ENCODE data around the gene AK2. TPM values are rescaled to one million over a fixed set of nuclear protein-coding genes. Genes with fewer than 3 reads are reported as not detected.

The AK2 gene
- total RNA-seq, 4 donors from 2014 or later = 273 to 366 (median 293) TPM

- peaks cover 0 to 18% (median 0%) of the 10 kb centered on the region in 4 donors for H3K4me1 ChIP-seq
- DNase-seq = no peak
- H3K36me3 ChIP-seq = no peaks in the 10 kb centered on the region
- no peaks in the 10 kb centered on the region for H3K9me3 ChIP-seq
- TF ChIP-seq, protein P1, sequence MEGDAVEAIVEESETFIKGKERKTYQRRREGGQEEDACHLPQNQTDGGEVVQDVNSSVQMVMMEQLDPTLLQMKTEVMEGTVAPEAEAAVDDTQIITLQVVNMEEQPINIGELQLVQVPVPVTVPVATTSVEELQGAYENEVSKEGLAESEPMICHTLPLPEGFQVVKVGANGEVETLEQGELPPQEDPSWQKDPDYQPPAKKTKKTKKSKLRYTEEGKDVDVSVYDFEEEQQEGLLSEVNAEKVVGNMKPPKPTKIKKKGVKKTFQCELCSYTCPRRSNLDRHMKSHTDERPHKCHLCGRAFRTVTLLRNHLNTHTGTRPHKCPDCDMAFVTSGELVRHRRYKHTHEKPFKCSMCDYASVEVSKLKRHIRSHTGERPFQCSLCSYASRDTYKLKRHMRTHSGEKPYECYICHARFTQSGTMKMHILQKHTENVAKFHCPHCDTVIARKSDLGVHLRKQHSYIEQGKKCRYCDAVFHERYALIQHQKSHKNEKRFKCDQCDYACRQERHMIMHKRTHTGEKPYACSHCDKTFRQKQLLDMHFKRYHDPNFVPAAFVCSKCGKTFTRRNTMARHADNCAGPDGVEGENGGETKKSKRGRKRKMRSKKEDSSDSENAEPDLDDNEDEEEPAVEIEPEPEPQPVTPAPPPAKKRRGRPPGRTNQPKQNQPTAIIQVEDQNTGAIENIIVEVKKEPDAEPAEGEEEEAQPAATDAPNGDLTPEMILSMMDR (IDR thresholded peaks at IDR 0.05) = no peak
- TF ChIP-seq POLR2A (IDR thresholded peaks at IDR 0.05) = no peak
- no peak overlapping the region for H3K27ac ChIP-seq
- H3K4me3 ChIP-seq = no peak overlapping the region
- no peaks in the 10 kb centered on the region for H3K27me3 ChIP-seq
Measured at GRCh38 chr1:33042831-33043230, 6.1 kb upstream of the AK2 start.

GRCh38 chr1:33041026-33041425 lies 4.3 kb upstream of the AK2 start:
- no peak for DNase-seq
- H3K9me3 ChIP-seq = no peaks in the 10 kb centered on the region
- no peaks in the 10 kb centered on the region for H3K36me3 ChIP-seq
- no peaks in the 10 kb centered on the region for H3K27me3 ChIP-seq
- no peak overlapping the region for H3K27ac ChIP-seq
- no peak overlapping the region for H3K4me3 ChIP-seq
- TF ChIP-seq, protein P1 (IDR thresholded peaks at IDR 0.05) = no peak
- no peak for TF ChIP-seq POLR2A (IDR thresholded peaks at IDR 0.05)
- peaks cover 0 to 19% (median 0%) of the 10 kb centered on the region in 4 donors for H3K4me1 ChIP-seq

- no peak for DNase-seq
- no peak overlapping the region for H3K4me3 ChIP-seq
- peaks cover 0 to 18% (median 0%) of the 10 kb centered on the region in 4 donors for H3K4me1 ChIP-seq
- H3K36me3 ChIP-seq = no peaks in the 10 kb centered on the region
- H3K9me3 ChIP-seq = no peaks in the 10 kb centered on the region
- H3K27ac ChIP-seq = no peak overlapping the region
- TF ChIP-seq POLR2A (IDR thresholded peaks at IDR 0.05) = no peak
- TF ChIP-seq, protein P1 (IDR thresholded peaks at IDR 0.05) = no peak
- H3K27me3 ChIP-seq = no peaks in the 10 kb centered on the region
Measured at GRCh38 chr1:33039840-33040239, 3.2 kb upstream of the AK2 start.

GRCh38 chr1:33036051-33036525 lies 595 bp downstream of the AK2 start:
- no peak for DNase-seq
- Histone ChIP-seq H3K36me3 (no peaks in the 10 kb centered on the region), H3K4me3 (peak overlapping the region; percentile 65 to 88 (median 85)), H3K9me3 (no peaks in the 10 kb centered on the region), H3K27ac (peak overlapping the region; percentile 76 to 82 (median 81)), H3K27me3 (no peaks in the 10 kb centered on the region), H3K4me1 (peaks cover 0 to 28% (median 0%) of the 10 kb centered on the region in 4 donors)
- no peak for TF ChIP-seq POLR2A (IDR thresholded peaks at IDR 0.05)
- TF ChIP-seq, protein P1 (IDR thresholded peaks at IDR 0.05) = no peak

- TF ChIP-seq POLR2A (IDR thresholded peaks at IDR 0.05) = no peak
- H3K4me1 ChIP-seq = peaks cover 0 to 27% (median 0%) of the 10 kb centered on the region in 4 donors
Measured at GRCh38 chr1:33032126-33032869, 4.4 kb downstream of the AK2 start.

DNA sequence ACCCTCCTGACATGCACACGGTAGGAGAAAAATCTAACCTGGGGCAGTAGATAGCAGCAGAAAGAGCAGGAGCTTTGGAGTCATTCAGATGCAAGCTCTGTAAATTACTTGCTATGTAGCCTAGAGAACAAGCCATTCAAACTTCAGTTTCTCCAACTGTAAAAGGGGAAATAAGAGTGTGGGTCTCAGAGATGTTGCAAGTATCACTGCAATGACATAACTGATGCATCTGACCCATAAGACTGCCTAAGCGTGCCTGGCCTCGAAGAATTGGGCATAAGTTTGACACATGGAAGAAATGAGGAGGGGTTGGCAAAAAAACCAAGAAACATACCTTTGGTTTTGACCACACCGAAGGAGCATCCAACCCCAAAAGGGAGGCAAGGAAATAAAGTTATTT lies 5.2 kb downstream of the AK2 start:
- Histone ChIP-seq H3K4me3 (no peak overlapping the region), H3K27me3 (no peaks in the 10 kb centered on the region), H3K27ac (no peak overlapping the region), H3K36me3 (peaks cover 0 to 14% (median 0%) of the 10 kb centered on the region in 3 donors), H3K4me1 (peaks cover 0 to 31% (median 0%) of the 10 kb centered on the region in 4 donors), H3K9me3 (no peaks in the 10 kb centered on the region)
- TF ChIP-seq, protein P1 (IDR thresholded peaks at IDR 0.05) = no peak
- no peak for TF ChIP-seq POLR2A (IDR thresholded peaks at IDR 0.05)
- no peak for DNase-seq

More at GRCh38 chr1:33032126-33032869, 4.4 kb downstream of the AK2 start:
- DNase-seq = no peak
- Histone ChIP-seq H3K4me3 (no peak overlapping the region), H3K27ac (no peak overlapping the region), H3K9me3 (no peaks in the 10 kb centered on the region), H3K27me3 (no peaks in the 10 kb centered on the region), H3K36me3 (peaks cover 0 to 14% (median 0%) of the 10 kb centered on the region in 3 donors)
